ENCODE measurements around the gene SHC1.

Gene SHC1

GRCh38 chr1:154956544-154956941, 14.0 kb downstream of the SHC1 start:
- DNase-seq, result no peak

GRCh38 chr1:154955718-154956543, 14.6 kb downstream of the SHC1 start, which contains the start of gene PBXIP1:
PBXIP1 (minus strand) TSS chr1:154956099; CDS start chr1:154953721, 2,378 bp downstream.
- peak; percentile 88 for DNase-seq

- peak; percentile 60 for DNase-seq
Measured at GRCh38 chr1:154955039-154955717, 15.4 kb downstream of the SHC1 start.

- no peak for DNase-seq
Measured at GRCh38 chr1:154954541-154954940, 16.0 kb downstream of the SHC1 start.

GRCh38 chr1:154953611-154954038, 16.9 kb downstream of the SHC1 start:
- DNase-seq, result no peak

- no peak for DNase-seq
Measured at GRCh38 chr1:154952664-154953063, 17.9 kb downstream of the SHC1 start.

- no peak for DNase-seq
Measured at GRCh38 chr1:154951901-154952657, 18.5 kb downstream of the SHC1 start.

GRCh38 chr1:154948079-154948478, 22.5 kb downstream of the SHC1 start:
- no peak for DNase-seq

- no peak for DNase-seq
Measured at GRCh38 chr1:154945962-154946850, 24.3 kb downstream of the SHC1 start.

GRCh38 chr1:154945160-154945961, 25.2 kb downstream of the SHC1 start:
- DNase-seq, result no peak

GRCh38 chr1:154944401-154945159, 26.0 kb downstream of the SHC1 start:
- DNase-seq, result no peak

- peak; percentile 27 for DNase-seq
Measured at GRCh38 chr1:154943649-154944400, 26.7 kb downstream of the SHC1 start.

GRCh38 chr1:154941333-154942013, 29.1 kb downstream of the SHC1 start:
- no peak for DNase-seq

GRCh38 chr1:154940651-154941194, 29.8 kb downstream of the SHC1 start:
- no peak for DNase-seq

- no peak for DNase-seq
Measured at GRCh38 chr1:154940213-154940560, 30.4 kb downstream of the SHC1 start.

GRCh38 chr1:154938604-154939399, 31.7 kb downstream of the SHC1 start:
- DNase-seq, result no peak

- no peak for DNase-seq
Measured at GRCh38 chr1:154937988-154938386, 32.6 kb downstream of the SHC1 start.

Data from NCI-H2227 treated with DMSO at 0.1 percent for 48 hours (cell line).